Hepatocyte (in vitro differentiated cells): ENCODE data around the gene ZNF593.

Experiments
- EZH2 ChIP-seq: fragments of 200-600 bp; sonication (generic); IDR thresholded peaks from 2 replicates; pipeline ENCODE4 v1.6.1; 2016; ENCODE audit warnings: antibody characterized with exemption, mild to moderate bottlenecking, borderline replicate concordance
- EZH2phosphoT487 ChIP-seq: fragments of 200-600 bp; sonication (generic); IDR thresholded peaks from one replicate; pipeline ENCODE4 v1.6.1; 2018; ENCODE audit warnings: antibody characterized with exemption, mild to moderate bottlenecking, low read depth, moderate library complexity; ENCODE audit not compliant: unreplicated experiment, severe bottlenecking
- TF ChIP-seq, protein P1 (sequence below): fragments of 200-600 bp; sonication (generic); IDR thresholded peaks from 2 replicates; pipeline ENCODE4 v1.5.1; 2016; ENCODE audit warnings: antibody characterized with exemption, mild to moderate bottlenecking; ENCODE audit not compliant: poor library complexity

- TF ChIP-seq, protein P1, sequence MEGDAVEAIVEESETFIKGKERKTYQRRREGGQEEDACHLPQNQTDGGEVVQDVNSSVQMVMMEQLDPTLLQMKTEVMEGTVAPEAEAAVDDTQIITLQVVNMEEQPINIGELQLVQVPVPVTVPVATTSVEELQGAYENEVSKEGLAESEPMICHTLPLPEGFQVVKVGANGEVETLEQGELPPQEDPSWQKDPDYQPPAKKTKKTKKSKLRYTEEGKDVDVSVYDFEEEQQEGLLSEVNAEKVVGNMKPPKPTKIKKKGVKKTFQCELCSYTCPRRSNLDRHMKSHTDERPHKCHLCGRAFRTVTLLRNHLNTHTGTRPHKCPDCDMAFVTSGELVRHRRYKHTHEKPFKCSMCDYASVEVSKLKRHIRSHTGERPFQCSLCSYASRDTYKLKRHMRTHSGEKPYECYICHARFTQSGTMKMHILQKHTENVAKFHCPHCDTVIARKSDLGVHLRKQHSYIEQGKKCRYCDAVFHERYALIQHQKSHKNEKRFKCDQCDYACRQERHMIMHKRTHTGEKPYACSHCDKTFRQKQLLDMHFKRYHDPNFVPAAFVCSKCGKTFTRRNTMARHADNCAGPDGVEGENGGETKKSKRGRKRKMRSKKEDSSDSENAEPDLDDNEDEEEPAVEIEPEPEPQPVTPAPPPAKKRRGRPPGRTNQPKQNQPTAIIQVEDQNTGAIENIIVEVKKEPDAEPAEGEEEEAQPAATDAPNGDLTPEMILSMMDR = no peak
- TF ChIP-seq EZH2 = no peak
- TF ChIP-seq EZH2phosphoT487 = no peak
Measured at GRCh38 chr1:26148887-26149286, 20.8 kb upstream of the ZNF593 start.
